Testis (tissue), 2 donors: ENCODE measurements around the gene EMC8.

Source experiments
- CTCF ChIP-seq, 3 experiments: fragments of 450-650 bp in 2 of 3; fragments of 200-600 bp in 1 of 3; sonication (generic) in 1 of 3; IDR thresholded peaks; one replicate each; pipeline ENCODE4 v1.5.1; 2016 to 2019; ENCODE audit warnings: antibody characterized with exemption in 3 of 3, mild to moderate bottlenecking in 2 of 3, moderate library complexity in 1 of 3
- POLR2A ChIP-seq: fragments of 450-650 bp; IDR thresholded peaks from one replicate; pipeline ENCODE4 v1.6.1; 2017; ENCODE audit warnings: antibody characterized with exemption, mild to moderate bottlenecking, moderate library complexity

- TF ChIP-seq CTCF (IDR thresholded peaks at IDR 0.05) (no peak), POLR2A (no peak)
These were observed 37.6 kb upstream of the EMC8 start for GRCh38 chr16:85836706-85837582.
